PC-9 (cell line): ENCODE results near the gene CD55. TPM values are rescaled to one million over a fixed set of nuclear protein-coding genes. Genes with fewer than 3 reads are reported as not detected.

Experiments used
- BruUV-seq: library from RNA; stranded (reverse); fragments of 400-500 nt; replicated peaks from 2 replicates; lab custom pipeline; 2021; lab: Mats Ljungman, UMichigan
- CTCF ChIA-PET: fragments of 300-600 bp; sonication (Branson Sonifier 250); formaldehyde crosslinking; loops from one replicate; lab custom pipeline; 2022; ENCODE audit warnings: antibody characterized with exemption; lab: Charles Lee
- POLR2A ChIA-PET: fragments of 300-600 bp; sonication (Branson Sonifier 250); formaldehyde crosslinking; loops from one replicate; lab custom pipeline; 2022; ENCODE audit warnings: antibody characterized with exemption; ENCODE audit not compliant: unreplicated experiment; lab: Charles Lee
- DNase-seq, 2 experiments: peaks; one replicate each; pipeline versions ENCODE4 v3.0.0 to v3.0.0-alpha.2; 2015 to 2022; ENCODE audit warnings: mixed read lengths in 1 of 2
- H2AFZ ChIP-seq: fragments of 200-600 bp; sonication (generic); 2 replicates; pipeline ENCODE4 v1.8.1; 2017; ENCODE audit warnings: antibody characterized with exemption
- H3F3A ChIP-seq: fragments of 200-600 bp; sonication (generic); 2 replicates; pipeline ENCODE4 v1.8.1; 2017; ENCODE audit warnings: antibody characterized with exemption, mild to moderate bottlenecking, low read depth; ENCODE audit not compliant: insufficient read depth
- H3K27ac ChIP-seq: fragments of 200-600 bp; sonication (generic); 2 replicates; pipeline ENCODE4 v1.6.1; 2016; ENCODE audit warnings: mixed run types
- H3K27me3 ChIP-seq: fragments of 200-600 bp; sonication (generic); 2 replicates; pipeline ENCODE4 v1.6.1; 2016; ENCODE audit warnings: low read depth, mixed run types; ENCODE audit not compliant: insufficient read depth
- H3K36me3 ChIP-seq: fragments of 200-600 bp; sonication (generic); 2 replicates; pipeline ENCODE4 v1.6.1; 2016; ENCODE audit warnings: low read depth, mixed run types
- H3K4me1 ChIP-seq: fragments of 200-600 bp; sonication (generic); replicated peaks from 2 replicates; pipeline ENCODE4 v1.6.1; 2016; ENCODE audit warnings: mixed run types; ENCODE audit not compliant: insufficient read depth
- H3K4me2 ChIP-seq: fragments of 200-600 bp; sonication (generic); 2 replicates; pipeline ENCODE4 v1.6.1; 2017; ENCODE audit warnings: mixed run types
- H3K4me3 ChIP-seq: fragments of 200-600 bp; sonication (generic); 2 replicates; pipeline ENCODE4 v1.6.1; 2016; ENCODE audit warnings: mixed run types
- H3K79me2 ChIP-seq: fragments of 200-600 bp; sonication (generic); 2 replicates; pipeline ENCODE4 v1.6.1; 2017; ENCODE audit warnings: low read depth, mixed run types
- H3K9me2 ChIP-seq: fragments of 200-600 bp; sonication (generic); 2 replicates; pipeline ENCODE4 v1.8.1; 2017; ENCODE audit warnings: mild to moderate bottlenecking; ENCODE audit not compliant: insufficient read depth
- H3K9me3 ChIP-seq: fragments of 200-600 bp; sonication (generic); 2 replicates; pipeline ENCODE4 v1.8.1; 2016; ENCODE audit warnings: low read depth; ENCODE audit not compliant: insufficient read depth
- H4K20me1 ChIP-seq: fragments of 200-600 bp; sonication (generic); 2 replicates; pipeline ENCODE4 v1.8.1; 2017; ENCODE audit not compliant: insufficient read depth
- EZH2 ChIP-seq: fragments of 200-600 bp; sonication (generic); IDR thresholded peaks from 2 replicates; pipeline ENCODE4 v1.8.0; 2017; ENCODE audit warnings: antibody characterized with exemption, low read depth
- intact Hi-C: fragments of 100-400 bp; cut with micrococcal nuclease; formaldehyde crosslinking; loops from one replicate; pipeline ENCODE4 v1.10.0; 2022; ENCODE audit not compliant: unreplicated experiment
- total RNA-seq: library from RNA; stranded (reverse); gene quantifications from 2 replicates; pipeline ENCODE4 v1.2.3, GENCODE V29; 2021
- TF ChIP-seq, protein P1 (sequence below): fragments of 200-600 bp; sonication (generic); conservative IDR thresholded peaks from 2 replicates; pipeline ENCODE4 v1.6.1; 2017; ENCODE audit warnings: mixed run types, antibody characterized with exemption, mild to moderate bottlenecking, moderate library complexity

CD55 gene
- total RNA-seq, 1 experiment from 2014 or later = 45.9 TPM

DNA sequence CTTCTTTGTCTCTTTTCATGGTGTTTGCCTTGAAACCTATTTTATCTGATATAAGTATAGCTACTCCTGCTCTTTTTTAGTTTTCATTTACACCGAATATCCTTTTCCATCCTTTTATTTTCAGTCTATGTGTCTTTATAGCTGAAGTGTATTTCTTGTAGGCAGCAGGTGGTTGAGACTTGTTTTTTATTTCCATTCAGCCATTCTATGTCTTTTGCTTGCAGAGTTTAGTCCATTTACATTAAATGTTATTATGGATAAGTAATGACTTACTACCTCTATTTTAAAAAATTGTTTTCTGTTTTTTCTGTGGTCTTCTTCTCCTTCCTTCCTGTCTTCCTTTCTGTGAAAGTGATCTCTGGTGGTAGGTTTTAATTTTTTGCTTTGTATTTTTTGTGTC lies 45.0 kb upstream of the CD55 start:
- H3K27me3 ChIP-seq = no peaks in the 10 kb centered on the region
- peaks cover under 1% of the 10 kb centered on the region; the same call in 1 of the 2 replicates for H3K4me1 ChIP-seq
- no peak overlapping the region for H3K27ac ChIP-seq
- H3K36me3 ChIP-seq = no peaks in the 10 kb centered on the region
- no TSS peak for BruUV-seq
- H3K9me2 ChIP-seq = no peaks in the 10 kb centered on the region
- TF ChIP-seq, protein P1, sequence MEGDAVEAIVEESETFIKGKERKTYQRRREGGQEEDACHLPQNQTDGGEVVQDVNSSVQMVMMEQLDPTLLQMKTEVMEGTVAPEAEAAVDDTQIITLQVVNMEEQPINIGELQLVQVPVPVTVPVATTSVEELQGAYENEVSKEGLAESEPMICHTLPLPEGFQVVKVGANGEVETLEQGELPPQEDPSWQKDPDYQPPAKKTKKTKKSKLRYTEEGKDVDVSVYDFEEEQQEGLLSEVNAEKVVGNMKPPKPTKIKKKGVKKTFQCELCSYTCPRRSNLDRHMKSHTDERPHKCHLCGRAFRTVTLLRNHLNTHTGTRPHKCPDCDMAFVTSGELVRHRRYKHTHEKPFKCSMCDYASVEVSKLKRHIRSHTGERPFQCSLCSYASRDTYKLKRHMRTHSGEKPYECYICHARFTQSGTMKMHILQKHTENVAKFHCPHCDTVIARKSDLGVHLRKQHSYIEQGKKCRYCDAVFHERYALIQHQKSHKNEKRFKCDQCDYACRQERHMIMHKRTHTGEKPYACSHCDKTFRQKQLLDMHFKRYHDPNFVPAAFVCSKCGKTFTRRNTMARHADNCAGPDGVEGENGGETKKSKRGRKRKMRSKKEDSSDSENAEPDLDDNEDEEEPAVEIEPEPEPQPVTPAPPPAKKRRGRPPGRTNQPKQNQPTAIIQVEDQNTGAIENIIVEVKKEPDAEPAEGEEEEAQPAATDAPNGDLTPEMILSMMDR = no peak
- no peak for TF ChIP-seq EZH2
- no peaks in the 10 kb centered on the region for H3K79me2 ChIP-seq
- H3F3A ChIP-seq = no peaks in the 10 kb centered on the region
- DNase-seq = no peak
- intact Hi-C loops = no loop called here
- H2AFZ ChIP-seq = no peak overlapping the region
- H3K4me2 ChIP-seq = no peak overlapping the region
- CTCF ChIA-PET = no interaction called here
- no peaks in the 10 kb centered on the region for H4K20me1 ChIP-seq
- POLR2A ChIA-PET = no interaction called here
- H3K9me3 ChIP-seq = no peaks in the 10 kb centered on the region
- H3K4me3 ChIP-seq = no peak overlapping the region

DNA sequence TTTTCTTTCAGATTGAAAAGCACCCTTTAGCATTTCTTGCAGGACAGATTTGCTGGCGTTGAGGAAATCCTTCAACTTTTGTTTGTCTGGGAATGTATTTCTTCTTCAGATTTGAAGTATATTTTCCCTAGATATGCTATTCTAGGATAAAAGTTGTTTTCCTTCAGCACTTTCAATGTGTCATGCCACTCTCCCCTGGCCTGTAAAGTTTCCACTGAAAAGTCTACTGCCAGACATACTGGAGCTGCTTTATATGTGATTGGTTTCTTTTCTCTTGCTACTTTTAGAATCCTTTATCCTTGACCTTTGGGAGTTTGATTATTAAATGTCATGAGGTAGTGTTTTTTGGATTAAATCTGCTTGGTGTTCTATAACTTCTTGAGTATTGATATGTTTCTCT lies 44.2 kb upstream of the CD55 start:
- intact Hi-C loops = no loop called here
- H3K79me2 ChIP-seq = no peaks in the 10 kb centered on the region
- CTCF ChIA-PET = no interaction called here

DNA sequence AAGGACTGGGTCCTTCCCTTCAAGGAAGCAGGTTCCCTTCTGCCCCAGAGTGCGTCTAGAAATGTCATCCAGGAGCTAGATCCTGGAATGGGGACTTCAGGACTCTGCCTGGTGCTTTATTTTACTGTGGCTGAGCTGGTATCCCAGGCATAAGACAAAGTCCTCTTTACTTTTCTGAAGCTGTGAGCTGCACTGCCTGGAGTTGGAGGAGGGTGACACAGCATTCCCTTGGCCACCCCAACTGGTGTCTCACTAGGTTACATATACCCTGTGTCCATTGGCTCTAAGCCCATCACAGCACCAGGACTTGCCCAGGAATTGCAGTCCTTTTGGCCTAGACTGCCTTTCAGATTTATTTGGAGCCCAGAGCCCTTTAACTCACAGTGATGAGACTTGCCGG lies 41.8 kb upstream of the CD55 start:
- Histone ChIP-seq H3K4me3 (no peak overlapping the region), H3K79me2 (no peaks in the 10 kb centered on the region), H3K9me2 (no peaks in the 10 kb centered on the region), H3F3A (peaks cover 8% of the 10 kb centered on the region; the same call in 1 of the 2 replicates), H3K4me2 (no peak overlapping the region), H3K9me3 (no peaks in the 10 kb centered on the region), H3K36me3 (no peaks in the 10 kb centered on the region), H3K27me3 (no peaks in the 10 kb centered on the region), H2AFZ (no peak overlapping the region), H4K20me1 (no peaks in the 10 kb centered on the region), H3K27ac (no peak overlapping the region), H3K4me1 (peaks cover 28% of the 10 kb centered on the region)
- intact Hi-C loops = no loop called here
- TF ChIP-seq, protein P1 = no peak
- DNase-seq = no peak
- ChIA-PET CTCF (no interaction called here), POLR2A (no interaction called here)
- BruUV-seq = no TSS peak

More for the DNA sequence above, 44.2 kb upstream of the CD55 start:
- TF ChIP-seq, protein P1 = no peak
- TF ChIP-seq EZH2 = no peak
- BruUV-seq = no TSS peak
- Histone ChIP-seq H3K9me2 (no peaks in the 10 kb centered on the region), H2AFZ (no peak overlapping the region), H3F3A (no peaks in the 10 kb centered on the region), H3K4me3 (no peak overlapping the region), H4K20me1 (no peaks in the 10 kb centered on the region), H3K27ac (no peak overlapping the region), H3K9me3 (no peaks in the 10 kb centered on the region), H3K27me3 (no peaks in the 10 kb centered on the region), H3K4me2 (no peak overlapping the region), H3K36me3 (no peaks in the 10 kb centered on the region), H3K4me1 (peaks cover 8% of the 10 kb centered on the region)
- POLR2A ChIA-PET = no interaction called here
- DNase-seq = no peak
